HuH-7 (cell line): Measurements from ENCODE around the gene ATXN1.
"Not testable (repeated sequence)": the region's sequence is repeated elsewhere in the genome, so short reads cannot be mapped to it uniquely, and the experiment has no call there.

ENCODE experiments used
- DNase-seq: peaks from one replicate; pipeline ENCODE4 v3.0.0; 2011; ENCODE audit warnings: low spot score

The ATXN1 gene

DNA sequence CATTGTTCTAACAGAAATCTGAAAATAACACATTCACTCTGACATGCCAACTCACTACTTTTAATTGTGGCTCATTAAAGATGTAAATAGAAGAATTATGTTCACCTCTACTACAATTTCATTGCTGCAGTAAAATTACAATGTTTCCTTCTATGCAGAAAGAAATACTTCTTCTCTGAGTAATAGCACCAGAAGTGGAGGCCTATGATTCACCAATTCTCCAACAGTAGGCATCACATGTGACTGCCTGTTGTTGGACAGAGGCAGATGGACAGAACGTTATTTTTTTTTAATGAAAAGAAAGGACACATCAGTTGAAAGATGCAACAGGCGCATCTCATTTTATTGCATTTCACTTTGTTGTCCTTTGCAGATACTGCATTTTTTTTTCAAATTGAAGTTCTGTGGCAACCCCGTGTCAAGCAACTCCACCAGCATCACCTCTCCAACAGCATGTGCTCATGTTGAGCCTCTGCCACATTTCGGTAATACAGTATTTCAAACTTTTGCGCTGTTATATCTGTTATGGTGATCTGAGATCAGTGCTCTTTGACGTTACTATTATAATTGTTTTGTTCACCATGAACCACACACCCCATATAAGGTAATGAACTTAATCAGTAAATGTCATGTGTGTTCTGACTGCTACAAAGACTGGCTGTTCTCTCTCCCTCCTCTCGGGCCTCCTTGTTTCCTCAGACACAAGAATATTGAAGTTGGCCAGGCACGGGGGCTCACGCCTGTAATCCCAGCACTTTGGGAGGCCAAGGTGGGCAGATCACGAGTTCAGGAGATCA, 121.4 kb downstream of the ATXN1 start:
- DNase-seq: no peak

DNA sequence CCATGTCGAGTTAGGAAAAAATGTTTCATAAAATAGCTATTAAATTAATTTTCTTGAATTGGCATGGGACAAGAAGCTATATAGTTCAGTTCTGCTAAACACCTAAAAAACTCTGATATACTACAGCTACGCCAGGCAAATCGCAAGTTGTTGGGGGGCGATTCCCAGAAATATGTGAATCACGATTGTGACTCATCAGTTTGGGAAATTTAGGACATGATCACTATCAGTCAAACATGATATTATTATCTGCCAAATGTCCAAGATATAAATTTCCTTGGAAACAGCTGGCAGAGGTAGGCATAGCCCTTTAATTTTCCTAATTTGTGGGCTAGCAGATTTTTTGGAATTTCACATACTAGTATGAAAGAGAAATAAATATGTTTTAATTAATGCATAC, 123.6 kb downstream of the ATXN1 start:
- no peak for DNase-seq

DNA sequence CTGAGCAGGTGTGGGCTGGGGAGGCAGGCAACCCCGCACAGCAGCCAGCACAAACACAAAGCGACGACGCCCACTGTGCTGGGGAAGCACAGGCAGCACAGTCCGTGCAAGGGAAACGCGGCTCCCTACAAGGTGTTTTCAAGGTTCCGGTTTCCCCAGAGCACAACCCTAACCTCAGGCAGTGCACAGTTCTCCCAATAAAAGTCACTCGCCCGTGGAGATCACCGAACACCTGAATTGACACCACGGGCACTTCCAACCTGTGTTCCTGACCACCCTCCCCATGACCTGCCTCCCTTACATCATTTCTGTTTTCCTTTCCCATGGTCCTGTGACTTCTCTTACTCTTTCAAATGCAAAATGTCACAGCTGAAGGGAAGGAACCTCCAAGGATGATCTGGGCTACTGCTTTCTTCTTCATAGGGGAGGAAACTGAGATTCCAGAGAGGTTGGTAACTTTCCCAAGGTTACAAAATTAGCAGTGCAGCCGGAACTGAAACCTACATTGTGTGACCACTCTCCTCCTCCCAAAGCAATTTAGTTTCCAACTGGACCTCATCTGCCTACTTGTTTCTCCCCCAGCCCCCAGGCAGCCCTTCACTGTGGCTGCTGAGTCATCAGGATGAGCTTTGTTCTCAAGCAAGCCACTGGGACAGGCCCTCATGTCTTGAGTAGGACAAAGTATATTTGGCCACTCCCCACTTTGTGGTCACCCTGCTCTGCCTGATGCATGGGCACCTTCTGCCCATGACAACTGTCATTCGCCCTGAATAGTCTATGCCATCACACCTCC, 125.3 kb downstream of the ATXN1 start:
- no peak for DNase-seq

DNA sequence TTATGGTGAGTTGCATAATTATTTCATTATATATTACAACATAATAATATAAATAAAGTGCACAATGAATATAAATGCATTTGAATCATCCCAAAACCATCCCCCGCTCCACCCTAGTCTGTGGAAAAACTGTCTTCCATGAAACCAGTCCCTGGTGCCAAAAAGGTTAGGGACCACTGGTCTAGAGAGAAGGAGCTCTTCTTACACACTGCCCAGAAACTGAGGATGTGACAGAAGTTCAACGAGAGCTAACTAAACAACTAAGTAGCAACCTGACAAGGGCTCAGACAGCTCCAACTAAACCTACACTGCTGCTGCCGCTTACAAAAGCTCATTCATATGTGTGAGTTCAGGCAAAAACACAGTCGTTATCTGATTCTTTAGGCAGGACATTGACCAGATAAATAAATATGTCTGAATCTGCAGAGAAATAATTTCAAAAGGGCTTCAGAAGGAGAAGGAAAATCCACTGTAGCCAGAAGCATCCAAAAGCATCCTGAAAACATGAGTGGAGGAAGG, 125.9 kb downstream of the ATXN1 start:
- no peak for DNase-seq

DNA sequence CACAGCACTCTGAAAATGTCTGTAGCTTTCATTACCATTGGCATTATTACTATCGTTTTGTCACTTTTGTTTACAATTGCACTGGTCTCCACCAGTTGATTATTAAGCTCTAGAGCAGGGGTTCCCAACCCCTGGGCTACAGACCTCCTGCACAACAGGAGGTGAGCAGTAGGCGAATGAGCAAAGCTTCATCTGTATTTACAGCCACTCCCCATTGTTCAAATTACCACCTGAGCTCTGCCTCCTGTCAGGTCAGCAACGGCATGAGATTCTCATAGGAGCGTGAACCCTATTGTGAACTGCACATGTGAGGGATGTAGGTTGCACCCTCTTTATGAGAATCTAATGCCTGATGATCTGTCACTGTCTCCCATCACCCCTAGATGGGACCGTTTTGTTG, 126.4 kb downstream of the ATXN1 start:
- no peak for DNase-seq

DNA sequence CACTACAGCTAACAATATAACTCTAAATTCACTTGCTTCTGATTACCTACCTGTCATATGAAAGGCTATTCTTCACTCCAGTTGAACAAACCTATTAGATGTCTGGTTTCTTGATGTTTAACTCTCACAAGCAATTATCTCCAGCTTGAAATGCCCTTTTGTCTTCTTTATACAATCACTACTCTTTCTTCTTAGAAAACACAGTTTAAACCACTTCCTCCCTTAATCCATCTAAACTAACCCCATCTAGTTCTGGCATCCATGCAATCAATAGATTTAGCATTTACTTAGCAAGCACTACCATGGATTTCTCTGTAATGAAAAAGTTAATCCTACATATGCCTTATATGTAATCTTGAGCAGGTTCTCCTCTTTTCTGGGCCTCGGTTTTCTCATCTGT, 127.3 kb downstream of the ATXN1 start:
- DNase-seq: no peak

DNA sequence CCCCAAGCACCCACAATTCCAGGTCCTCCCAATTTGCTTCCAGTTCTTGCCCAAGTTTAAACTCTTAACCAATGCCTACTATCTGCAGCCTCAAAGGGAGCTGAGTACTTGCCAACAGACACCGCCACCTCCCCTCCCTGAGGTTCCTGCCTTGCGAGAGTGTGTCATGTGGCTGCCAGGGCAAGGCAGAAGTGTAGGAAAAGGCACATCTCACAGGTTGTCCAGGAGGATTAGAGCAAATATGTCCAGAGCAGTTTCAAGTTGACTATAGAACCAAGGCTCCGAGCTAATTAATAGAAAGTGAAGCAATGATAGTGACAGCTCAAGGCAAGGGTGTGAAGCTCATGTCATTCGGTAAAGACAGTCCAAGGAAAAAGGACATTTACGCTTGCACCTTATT, 127.8 kb downstream of the ATXN1 start:
- DNase-seq: no peak

DNA sequence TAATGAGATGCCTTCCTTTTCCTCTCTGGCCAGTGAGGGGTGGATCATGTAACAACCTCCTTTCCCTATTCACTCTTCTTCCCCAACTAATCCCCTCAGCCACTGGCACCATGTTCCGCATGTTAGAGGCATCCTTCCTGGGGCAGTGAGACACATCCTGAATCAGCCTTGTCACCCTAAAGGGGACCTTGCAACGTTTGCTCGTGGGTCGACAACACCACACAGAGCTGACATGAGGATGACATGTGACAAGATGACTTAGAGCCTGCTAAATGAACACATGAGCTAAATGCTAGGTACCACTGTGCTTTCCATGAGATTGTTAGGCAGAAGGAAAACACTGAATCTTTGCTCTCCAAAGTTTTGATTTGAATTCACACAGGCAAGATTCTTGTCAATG, 129.2 kb downstream of the ATXN1 start:
- no peak for DNase-seq

DNA sequence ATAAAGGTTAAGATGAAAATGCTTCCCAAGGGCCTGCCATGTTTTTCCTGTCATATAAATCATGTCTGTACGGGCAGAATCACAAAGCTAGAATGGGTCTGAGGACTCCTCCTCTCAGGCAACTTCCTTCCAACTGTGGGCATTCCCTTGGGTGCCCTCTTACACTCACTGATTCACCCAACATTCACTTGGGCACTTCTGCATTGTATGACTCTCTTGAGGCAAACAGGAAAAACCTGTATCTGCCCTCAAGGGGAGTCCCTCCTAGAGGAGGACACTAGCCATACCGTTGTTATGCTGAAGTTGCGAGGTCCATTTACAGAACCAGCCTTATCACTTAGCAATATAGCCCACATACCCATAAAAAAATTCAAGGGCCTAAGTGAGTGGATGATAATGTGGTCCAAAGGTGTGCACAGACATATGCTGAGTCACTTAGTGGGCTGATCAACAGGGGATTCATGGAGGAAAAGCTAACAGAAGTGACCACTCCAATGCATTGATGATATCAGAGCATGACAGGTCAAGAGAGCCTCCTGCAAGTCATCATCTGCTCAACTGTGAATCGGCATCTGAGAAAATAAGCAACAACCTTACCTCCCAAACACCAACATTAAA, 131.1 kb downstream of the ATXN1 start:
- no peak for DNase-seq

DNA sequence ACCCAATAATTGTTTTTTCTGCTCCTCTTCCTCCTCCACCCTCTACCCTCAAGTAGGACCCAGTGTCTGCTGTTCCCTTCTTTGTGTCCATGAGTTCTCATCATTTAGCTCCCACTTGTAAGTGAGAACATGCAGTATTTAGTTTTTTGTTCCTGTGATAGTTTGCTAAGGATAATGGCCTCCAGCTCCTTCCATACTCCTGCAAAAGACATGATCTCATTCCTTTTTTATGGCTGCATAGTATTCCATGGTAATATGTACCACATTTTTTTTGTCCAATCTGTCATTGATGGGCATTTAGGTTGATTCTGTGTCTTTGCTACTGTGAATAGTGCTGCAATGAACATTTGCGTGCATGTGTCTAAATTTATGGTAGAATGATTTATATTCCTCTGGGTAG, 132.7 kb downstream of the ATXN1 start:
- DNase-seq: not testable (repeated sequence)

DNA sequence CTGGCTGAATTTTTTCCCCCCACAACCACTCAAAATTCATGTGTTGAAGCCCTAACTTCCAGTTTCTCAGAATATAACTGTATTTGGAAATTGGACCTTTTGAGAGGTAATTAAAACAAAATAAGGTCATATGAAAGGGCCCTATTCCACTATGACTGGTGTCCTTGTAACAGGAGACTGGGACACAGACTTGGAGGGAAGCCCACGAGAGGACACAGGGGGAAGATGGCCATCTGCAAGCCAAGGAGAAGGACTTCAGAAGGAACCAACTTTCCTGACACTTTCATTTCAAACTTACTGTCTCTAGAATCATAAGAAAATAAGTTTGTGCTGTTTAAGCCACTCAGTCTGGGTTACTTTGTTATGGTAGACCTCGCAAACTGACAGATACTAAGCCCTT, 134.6 kb downstream of the ATXN1 start:
- DNase-seq: no peak

DNA sequence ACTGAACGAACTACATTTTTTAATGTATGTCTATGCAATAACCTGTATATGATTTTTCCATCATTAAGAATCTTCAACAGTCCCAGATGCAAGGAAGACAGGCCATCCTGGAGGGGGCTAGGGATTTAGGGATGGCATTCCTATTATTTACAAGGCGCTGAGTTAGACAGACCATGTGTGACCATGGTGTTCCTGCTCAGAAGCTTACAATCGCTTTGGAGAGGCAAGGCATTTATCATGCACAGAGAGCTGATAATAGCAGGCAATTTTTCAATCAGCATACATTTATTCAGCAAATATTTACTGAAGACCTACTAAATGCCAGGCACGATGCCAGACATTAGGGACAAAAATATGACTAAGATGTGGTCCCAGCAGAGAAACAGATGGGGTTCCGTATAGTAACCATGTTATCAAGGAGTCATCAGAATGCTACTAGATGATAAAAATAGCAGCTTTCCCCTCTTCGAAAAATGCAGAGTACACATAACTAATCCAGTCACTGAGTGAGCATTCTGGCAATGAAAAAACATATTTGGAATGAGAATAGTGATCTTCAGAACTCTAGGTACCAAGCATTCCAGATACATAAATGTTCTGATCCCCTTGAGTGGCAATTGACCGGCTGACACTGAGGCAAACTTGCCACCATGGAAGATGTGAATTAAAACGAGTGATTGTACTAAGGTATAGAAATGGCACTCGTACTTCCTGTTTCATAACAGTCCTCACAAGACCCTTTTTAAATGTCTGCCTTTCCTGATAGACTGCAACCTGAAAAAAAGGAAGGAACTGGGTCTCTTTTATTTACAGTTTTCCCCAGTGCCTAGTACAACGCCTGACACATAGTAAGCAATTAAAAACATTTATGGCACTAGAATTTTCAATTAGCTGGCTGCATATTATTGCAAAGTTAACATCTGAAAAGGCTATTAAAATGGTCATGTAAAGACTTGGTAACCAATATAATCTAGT, 135.7 kb downstream of the ATXN1 start:
- DNase-seq: no peak

DNA sequence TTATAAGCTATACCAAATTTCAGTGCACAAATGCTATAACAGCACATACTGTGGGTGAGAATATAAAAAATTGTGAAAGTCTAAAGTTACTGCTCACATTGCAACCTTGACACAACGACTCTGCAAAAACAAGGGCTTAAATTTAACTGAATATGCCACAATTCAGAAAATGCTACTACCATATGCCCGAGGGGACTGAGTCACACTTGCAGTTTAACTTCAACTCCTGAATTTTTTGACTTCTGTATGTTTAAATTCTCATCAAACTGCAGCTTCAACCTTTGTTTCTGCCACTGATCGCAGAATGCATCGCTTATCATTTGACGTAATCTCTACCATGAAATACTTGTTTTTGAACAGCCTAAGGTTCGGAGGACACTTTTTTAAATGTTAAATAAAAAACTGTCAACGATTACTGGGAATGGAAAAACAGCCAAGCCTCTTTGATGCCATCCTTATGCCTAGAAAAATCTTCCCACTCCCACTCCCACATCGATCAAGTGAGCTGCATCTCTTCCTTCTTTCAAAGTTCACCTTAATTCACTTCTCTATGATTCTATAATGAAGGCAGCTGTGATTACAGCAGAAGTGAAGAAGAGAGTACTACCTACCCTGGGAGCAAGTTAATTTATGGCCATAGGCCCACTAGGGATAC, 136.5 kb downstream of the ATXN1 start:
- DNase-seq: no peak

DNA sequence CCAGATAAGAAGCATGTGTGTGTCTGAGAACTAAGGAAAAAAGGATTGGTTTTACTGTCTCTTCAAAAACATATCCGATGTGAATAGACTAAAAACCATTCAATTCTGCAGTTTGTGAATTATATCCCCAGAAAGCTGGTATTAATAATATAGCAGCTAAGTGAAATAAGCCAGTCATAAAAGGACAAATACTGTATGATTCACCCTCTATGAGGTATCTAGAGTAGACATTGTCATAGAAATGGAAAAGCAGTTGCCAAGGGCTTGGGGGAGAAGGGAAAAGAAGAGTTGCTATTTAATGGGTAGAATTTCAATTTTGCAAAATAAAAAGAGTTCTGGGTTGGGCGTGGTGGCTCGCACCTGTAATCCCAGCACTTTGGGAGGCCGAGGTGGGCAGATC, 137.5 kb downstream of the ATXN1 start:
- DNase-seq: no peak

DNA sequence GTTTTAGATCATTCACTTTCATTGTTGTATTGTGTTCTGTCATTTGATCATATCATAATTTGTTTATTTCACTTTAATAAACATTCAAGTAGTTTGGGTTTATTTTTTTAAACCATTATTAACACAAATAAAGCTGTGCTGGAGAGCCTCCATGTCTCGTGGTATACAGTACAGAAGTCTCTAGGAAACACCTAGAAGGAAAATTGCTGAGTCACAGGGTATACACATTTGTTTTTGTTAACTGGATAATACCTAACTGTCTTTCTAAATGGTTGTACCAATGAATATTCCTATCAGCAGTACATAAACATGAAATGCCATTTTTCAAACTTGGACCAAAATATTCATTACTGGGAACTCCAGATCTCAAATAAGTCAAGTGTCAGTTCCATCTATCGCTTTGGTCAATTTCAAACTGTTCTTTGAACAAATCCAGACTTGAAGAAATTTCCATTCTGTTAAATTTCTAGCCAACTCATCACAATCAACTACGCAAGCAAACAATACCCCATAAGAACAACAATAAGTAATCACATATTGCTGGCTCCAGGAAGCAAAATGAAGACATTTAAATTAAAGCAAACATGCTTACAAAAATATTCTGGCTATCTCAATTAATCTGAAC, 138.1 kb downstream of the ATXN1 start:
- no peak for DNase-seq

DNA sequence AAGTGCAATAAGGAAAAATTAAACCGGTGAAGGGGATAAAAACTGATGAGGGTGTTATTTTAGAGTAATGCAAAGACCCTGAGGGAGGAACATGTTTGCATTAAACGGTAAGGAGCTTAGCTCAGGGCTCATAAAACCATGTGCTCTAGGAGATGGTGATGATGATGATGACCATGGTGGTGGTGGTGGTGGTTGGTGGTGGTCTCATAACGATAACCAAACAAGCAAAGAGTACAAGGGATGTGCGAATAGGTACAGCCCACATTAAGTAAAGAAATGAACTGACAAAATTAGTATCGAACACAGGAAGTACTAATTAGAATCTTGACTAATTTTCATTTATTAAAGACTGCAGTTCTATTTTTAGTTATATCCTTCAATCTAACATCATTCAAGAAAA, 139.1 kb downstream of the ATXN1 start:
- no peak for DNase-seq

DNA sequence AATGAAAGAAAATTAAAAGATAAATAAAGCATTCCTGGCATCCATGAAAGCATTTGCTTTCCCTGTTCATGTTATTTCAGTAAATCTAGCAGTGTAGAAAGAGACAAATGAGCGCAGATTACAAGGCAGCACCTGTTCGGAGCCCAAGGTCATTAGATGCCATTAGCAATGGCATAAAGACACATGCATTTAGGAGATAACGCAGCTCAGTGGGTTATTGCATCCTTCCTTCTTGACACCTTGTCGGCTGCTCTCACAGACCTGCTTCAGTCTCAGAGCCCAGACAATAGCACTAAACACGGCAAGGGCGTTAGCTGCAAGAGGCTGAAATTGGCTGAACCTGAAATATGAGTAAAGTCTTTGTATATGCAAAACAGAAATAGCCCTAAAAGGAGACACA, 140.3 kb downstream of the ATXN1 start:
- DNase-seq: no peak

DNA sequence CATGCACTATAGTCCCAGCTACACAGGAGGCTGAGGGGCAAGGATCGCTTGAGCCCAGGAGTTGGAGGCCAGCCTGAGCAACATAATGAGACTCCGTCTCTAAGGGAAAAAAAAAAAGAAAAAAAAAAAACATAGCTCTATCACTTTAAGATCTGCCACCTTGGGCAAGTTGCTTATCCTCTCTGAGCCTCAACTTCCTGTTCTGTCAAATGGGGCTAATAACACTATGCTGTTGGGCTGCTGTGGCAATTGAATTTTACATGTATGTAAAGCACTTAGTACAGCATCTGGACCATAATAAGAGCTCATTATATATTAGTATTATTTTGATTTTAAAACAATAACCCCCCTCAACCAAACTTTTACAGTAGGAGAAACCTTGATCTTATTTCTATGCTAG, 141.5 kb downstream of the ATXN1 start:
- DNase-seq: no peak

DNA sequence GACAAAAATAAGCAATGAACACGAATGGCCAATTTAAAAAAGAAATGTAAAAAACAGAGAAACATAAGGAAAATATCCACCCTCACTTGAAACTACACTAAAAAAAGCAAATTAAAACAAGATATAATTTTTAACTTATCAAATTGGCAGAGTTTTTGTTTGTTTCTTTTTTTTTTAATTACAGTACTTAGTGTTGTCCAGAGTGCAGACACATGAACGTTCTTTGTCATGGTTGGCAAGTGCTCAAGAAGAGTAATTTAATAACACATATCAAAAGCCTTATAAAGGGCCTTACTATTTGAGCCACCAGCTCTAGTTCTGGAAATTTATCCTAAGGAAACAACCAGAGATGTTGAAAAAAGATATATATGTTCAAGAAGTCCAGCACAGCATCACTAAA, 142.3 kb downstream of the ATXN1 start:
- DNase-seq: no peak

DNA sequence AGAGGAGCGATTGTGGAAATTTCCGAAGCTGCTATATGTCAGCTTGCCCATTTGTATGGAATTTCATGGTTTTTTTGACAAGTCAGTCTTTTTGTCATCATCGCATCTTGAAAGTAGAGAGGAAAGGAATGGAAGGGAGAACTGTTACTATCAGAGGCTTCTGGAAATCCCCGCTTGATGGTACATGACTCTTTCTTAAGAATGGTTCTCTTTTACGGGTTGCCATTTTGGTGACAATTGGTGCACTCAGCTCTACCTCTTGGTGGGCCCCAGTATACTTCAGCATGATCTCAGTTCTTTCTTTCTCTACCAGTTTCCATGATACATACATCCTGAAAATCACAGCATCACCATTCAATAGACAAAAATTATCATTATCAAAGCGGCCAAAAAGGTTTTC, 146.0 kb downstream of the ATXN1 start:
- not testable (repeated sequence) for DNase-seq

DNA sequence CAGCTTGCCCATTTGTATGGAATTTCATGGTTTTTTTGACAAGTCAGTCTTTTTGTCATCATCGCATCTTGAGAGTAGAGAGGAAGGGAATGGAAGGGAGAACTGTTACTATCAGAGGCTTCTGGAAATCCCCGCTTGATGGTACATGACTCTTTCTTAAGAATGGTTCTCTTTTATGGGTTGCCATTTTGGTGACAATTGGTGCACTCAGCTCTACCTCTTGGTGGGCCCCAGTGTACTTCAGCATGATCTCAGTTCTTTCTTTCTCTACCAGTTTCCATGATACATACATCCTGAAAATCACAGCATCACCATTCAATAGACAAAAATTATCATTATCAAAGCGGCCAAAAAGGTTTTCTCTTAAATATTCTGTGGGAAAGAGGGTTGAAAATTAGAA, 147.1 kb downstream of the ATXN1 start:
- DNase-seq: not testable (repeated sequence)
